UCSD-AML1 (cell line): ENCODE data around the gene TRAPPC2L.
A peak's percentile ranks its signal among the peaks of the same experiment; 100 is the strongest.

Experiments used
- DNase-seq: peaks from one replicate; lab custom pipeline; 2025; ENCODE audit not compliant: unreplicated experiment; lab: John Stamatoyannopoulos, UW

Gene TRAPPC2L, protein sequence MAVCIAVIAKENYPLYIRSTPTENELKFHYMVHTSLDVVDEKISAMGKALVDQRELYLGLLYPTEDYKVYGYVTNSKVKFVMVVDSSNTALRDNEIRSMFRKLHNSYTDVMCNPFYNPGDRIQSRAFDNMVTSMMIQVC

DNA sequence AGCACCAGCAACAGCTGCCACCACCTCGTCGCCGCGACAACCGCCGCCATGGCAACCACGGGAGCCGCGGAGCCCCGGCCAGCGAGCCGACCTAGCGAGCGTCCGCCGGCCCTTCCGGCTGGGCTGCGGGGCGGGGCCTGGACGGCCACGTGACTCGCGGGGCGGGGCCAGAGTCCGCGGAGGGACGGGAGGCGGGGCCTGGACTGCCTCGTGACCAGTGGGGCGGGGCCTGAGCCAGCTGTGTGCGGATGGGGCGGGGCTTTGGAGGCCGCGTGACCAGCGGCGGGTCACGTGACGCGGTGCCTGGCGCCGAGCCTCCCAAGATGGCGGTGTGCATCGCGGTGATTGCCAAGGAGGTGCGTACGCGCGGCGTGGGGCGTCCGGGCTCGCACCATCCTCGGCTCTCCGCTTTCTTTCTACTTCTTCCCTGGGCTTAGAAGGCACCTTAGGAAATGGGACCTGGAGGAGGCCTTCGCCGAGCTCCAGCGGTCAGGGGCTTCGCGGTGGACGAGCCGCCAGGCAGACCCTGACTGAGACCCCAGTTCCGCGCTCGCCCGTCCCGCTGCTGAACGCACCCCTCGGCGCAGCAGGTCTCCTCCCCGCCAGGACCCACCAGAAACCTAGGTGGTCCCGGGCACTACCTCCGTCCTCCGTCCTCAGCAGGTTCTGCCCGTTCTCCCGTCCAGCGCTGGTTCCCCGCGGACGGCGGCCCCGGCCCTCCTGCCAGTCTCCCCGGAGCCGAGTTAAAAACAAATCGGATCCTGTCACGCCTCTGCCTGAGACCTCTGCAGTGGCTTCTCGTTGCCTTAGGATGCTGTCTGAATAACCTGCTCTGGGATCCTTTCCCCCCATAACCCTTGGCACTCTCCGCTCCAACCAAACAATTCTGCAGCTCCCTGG is at the start of gene TRAPPC2L, which contains the start of gene GALNS:
TSS of gene TRAPPC2L (plus strand) at position 300 of the 900 bp plus-strand sequence. CDS start at position 324, 24 bp downstream.
TSS of gene GALNS (minus strand) at position 120 of the 900 bp plus-strand sequence. CDS start at position 50, 70 bp downstream.
- peak; percentile 98 for DNase-seq

DNA sequence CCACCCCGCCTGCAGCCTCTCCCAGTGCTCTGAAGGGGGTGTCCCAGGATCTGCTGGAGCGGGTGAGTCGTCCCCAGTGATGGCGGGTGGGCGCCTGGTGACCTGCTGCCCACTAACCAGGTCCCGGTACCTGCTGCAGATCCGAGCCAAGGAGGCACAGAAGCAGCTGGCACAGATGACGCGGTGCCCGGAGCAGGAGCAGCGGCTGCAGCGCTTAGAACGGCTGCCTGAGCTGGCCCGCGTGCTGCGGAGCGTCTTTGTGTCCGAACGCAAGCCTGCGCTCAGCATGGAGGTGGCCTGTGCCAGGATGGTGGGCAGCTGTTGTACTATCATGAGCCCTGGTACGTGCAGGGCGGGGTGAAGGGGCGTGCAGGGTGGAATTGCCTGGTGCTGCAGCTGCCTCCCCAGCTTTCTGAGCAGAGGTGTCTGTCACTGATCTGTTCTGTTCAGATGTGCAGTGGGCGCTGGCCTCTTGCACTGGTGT is 49.7 kb upstream of the TRAPPC2L start:
- no peak for DNase-seq

DNA sequence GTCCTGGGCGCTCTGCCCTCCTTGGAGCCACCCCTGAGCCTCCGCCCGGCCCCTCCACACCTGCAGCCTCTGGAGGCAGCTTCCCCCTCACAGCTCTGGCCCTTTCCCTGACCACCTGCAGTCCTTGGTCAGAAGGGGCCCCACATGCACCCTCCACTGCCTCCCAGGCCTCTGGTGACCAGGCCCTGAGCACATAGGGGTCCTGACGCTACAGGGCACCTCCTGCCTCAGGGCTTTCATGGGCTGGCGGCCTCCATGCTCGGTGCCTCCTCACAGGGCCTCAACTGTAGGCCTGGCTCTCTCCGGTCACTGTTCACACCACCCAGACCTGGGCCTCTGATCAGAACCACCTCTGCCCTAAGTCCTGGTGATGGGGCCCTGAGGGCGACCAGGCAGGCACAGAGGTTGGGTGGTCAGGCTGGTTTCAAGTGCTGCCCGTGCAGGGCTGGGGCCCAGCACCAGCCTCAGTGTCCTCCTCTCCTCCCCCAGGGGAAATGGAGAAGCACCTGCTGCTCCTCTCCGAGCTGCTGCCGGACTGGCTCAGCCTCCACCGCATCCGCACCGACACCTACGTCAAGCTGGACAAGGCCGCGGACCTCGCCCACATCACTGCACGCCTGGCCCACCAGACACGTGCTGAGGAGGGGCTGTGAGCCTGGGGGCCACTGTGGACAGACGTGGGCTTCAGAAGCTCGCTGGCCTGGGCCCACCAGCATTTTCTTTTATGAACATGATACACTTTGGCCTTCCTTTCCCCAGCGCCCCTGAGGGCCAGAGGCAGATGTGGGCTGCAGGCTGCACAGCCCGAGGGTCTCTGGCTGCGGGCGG is 49.1 kb upstream of the TRAPPC2L start:
- no peak for DNase-seq

DNA sequence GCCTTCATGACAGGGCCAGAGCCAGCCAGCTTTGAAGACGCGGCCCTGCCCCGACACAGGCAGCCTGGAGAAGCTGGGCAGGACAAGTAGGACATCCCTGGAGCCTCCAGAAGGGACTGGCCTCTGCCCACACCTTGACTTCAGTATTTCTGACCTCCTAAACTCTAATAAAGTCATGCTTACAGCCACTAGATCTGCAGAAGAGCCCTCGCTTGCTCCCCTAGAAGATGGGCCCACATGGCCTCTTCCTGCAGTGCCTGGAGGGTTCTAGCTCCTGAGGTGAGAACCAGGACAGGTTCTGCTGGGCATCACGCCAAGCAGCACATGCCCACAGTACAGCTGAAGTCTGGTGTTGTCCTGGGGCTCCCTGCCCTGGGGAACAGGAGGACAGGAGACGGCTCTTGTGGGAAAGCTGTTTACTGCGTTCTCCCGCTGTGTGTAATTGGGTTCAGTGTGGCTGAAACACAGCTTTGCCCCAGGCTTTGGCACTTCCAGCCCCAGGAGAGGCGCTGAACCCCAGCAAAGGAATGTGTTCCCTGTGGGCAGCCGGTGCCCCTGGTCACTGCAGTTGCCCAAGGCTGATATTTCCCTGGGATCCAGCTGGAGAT is 47.8 kb upstream of the TRAPPC2L start:
- DNase-seq = no peak

DNA sequence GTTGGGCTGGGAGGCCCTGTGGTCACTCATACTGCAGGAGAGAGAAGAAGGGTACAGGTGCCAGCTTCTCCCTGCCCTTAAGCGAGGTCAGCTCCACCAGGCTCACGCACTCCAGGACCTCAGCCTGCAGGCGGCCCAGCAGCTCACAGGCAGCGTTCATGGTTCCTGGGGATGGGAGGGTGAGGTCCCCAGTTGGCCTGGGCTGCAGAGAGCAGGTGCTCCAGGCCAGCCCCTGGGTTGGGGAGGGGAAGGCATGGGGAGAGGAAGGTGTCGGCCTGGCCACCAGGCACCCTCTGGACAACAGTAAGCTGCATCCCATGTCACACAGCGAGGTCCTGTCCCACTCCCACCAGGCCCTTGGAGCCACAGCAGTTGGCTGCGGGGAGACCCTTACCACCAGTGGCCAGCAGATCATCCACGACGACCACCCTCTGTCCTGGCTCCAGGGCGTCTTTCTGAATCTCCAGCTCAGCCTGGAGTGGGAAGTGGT is 47.2 kb upstream of the TRAPPC2L start:
- DNase-seq = no peak

DNA sequence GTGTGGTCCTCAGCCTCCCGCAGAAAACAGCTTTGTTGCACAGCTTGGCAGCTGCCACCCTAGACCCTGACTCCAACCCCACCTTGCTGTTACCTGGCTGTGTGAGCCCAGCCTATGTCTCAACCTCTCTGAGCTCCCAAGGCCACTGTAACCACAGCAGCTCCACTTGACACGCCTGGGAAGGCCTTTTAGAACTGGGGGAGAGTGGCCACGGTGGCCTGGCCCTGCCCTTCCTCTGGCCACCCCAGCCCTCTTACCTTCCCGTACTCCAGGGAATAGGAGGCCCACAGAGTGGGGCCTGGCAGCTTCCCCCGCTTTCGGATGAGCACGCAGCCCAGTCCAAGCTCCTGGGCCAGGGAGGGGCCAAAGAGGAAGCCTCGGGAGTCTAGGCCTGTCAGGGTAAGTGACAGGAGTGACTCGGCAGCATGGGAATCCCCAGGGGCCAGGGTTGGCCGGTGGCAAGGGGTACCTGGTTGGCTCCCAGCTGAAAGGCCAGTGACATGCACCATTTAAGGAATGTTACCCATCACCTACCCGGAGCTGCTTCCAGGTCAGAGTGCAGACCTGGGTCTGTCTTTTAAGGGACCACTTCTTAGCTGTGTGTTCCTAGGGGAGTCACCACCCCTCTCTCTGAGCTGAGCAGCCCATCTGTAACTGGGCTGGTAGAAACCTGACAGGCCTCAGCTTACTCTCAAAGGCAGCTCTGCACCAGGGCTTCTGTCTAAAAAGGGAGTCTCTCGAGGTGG is 46.6 kb upstream of the TRAPPC2L start:
- DNase-seq = peak; percentile 34

DNA sequence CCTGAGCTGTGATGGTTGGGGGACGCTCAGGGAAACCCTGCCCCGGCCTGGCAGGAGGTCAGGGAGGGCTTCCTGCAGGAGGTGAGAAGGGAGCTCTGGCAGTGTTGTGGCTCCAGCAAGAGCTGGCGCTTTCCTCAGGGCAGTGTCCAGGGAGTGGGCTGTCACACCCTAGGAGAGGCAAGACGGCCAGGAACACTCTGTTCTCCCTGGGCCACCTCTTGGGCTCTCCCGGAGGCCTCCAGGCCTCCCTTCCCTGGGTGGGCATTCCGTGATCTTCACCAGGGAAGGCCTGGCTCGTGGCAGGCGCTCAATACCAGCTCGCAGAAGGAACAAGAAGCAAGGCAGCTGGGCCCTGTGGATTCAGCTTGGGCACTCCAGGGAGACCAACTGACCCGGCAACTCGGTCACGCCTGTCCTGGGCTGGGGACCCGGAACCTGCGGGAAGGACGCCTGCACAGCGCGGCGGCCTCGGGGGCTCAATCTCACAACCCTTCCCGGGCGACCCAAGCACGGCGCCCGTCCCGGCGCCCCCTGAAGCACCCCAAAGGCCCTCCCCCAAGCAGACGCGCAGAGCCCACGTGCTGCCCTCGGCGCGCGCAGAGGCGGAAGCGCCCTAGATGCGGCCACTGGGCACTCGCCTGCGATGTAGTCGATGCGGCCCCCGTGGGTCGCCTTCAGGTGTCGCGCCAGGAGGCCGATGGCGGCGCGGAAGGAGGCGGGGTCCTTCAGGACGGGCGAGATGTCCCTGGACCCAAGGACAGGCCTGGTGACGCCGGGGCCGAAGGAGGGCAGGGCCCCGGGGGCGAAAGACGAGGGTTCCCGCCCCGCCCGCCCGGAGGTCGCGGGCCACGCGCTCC is 45.8 kb upstream of the TRAPPC2L start:
- peak; percentile 84 for DNase-seq

DNA sequence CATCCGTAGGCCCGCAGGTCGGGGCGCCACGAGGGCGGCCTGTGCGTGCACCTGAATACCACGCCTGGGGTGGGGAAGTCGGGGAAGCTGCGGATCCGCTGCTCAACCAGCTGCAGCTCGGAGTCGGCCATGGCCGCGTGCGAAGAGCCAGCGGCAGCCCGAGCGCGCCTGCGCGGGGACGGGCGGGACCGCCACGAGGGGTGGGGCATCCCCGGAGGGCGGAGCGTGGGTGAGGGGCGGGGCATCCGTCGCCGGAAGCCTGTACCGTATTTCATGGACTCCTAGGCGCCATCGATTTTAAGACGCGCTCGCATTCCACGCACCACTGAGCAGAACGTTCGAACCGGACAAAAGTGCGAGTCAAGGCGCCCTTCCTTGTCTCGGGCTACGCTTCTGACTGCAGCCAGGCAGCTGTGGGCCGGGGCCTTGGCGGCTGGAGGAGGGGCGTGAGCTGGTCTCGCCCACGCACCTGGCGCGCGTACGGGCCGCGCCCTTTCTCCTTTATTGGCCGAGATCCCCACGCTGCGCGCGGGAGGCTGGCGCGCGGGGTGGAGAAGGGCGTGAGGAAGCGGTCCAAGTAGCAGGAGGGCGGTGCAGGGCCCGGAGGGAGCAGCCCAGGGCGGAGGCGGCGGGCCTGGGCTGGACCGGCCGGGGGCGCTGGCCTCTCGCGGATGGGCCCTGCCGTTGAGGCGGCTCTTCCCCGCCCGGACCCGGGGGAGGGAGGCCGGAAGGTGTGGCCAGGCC is 45.0 kb upstream of the TRAPPC2L start, which contains the start of gene APRT:
TSS of gene APRT (minus strand) at position 160 of the 744 bp plus-strand sequence. CDS start at position 131, 29 bp downstream.
- peak; percentile 95 for DNase-seq

DNA sequence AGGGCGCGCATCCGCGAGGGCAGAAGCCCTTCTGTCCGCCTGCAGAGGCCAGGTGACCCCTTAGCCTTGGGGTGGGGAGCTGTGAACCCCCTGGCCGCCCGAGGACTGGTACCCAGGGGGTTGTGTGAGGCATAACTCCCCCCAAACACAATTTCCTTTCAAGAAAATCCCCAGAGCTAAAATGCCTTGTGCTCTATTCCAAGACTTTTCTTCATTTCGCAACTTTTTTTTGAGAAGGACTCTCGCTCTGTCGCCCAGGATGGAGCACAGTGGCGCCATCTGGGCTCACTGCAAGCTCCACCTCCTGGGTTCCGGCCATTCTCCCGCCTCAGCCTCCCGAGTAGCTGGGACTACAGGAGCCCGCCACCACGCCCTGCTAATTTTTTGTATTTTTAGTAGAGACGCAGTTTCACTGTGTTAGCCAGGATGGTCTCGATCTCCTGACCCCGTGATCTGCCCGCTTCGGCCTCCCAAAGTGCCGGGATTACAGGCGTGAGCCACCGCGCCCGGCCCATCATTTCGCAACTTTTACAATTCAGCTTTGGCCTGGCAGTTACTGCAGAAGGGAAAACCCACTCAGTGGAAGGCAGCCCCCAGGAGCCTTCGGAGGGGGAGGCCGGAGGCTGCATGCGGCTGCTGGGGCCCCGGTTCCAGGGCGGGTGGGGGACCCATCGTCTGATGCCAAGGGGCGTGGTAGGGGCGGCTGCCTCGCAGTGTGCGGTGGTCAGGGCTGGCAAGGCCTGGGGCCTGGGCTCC is 44.2 kb upstream of the TRAPPC2L start:
- DNase-seq = peak; percentile 67

DNA sequence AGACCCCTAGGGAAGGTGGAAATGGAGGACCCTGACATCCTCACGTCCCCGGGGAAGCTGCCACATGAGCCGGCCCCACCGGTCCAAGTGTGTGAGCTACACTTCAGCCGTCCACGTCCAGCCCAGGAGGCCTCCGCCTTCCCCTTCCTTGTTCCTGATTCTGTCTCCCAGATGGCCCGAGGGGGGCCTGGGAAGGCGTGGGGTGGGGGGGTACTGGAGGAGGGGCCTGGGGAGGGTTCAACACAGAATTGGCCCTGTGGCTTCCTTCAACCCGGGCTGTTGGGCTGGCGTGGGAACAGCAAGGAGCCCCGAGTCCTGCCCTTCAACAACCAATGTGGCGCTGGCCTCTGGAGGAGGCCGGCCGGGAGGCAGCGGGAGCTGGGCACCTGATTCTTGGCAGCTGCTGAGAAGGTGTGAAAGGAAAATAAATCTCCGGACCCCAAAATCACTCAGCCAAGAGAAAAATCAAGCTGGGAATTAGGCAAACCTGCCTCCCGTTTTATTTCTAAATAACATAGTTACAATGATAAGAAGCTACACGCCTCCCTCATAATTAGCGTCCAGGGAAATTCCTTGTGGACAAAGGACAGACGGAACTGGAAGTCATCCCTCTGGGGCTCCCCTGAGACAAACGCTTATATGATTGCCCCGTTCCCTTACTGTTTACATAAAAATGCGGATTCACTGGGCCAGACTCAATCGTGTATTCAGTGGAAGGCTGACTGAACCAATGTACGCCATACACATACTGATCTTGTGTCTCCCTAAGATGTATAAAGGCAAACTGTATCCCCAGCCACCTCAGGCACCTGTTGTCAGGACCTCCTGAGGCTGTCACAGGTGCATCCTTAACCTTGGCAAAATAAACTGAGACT is 43.4 kb upstream of the TRAPPC2L start:
- no peak for DNase-seq

DNA sequence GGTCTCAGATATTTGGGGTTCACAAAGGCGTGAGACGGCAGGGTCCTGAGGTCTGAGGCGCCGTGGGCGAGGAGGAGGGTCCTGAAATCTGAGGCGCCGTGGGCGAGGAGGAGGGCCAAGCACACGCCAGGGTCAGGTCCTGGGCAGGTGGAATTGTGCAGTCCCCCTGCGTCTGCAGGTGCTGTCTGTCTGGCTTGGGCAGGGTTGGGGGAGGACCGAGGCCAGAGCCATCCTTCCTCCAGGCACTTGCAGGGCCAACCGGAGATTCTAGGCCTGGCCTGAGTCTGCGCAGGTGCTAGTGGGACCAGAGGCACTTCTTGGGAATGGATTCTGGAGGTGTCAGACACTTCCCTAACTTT is 42.8 kb upstream of the TRAPPC2L start:
- DNase-seq = no peak

DNA sequence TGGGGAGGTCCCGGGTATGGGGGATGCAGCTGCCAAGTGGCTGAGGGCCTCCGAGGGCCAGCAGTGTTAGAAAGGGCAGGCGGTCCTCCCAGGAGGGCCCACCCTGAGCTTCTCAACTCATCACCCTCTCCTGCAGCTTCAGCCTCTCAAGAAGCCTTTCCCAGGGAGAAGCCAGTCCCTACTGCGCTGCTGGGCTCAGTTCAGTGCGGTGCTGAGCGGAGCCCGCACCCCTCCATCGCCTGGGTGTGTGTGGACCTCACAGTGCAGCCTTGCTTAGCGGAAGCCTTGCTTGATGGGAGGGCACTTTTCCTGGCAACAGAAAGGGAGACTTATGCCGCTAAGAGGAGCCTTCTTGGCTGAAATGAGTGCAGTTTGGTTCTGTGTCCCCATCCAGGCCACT is 41.7 kb upstream of the TRAPPC2L start:
- no peak for DNase-seq

DNA sequence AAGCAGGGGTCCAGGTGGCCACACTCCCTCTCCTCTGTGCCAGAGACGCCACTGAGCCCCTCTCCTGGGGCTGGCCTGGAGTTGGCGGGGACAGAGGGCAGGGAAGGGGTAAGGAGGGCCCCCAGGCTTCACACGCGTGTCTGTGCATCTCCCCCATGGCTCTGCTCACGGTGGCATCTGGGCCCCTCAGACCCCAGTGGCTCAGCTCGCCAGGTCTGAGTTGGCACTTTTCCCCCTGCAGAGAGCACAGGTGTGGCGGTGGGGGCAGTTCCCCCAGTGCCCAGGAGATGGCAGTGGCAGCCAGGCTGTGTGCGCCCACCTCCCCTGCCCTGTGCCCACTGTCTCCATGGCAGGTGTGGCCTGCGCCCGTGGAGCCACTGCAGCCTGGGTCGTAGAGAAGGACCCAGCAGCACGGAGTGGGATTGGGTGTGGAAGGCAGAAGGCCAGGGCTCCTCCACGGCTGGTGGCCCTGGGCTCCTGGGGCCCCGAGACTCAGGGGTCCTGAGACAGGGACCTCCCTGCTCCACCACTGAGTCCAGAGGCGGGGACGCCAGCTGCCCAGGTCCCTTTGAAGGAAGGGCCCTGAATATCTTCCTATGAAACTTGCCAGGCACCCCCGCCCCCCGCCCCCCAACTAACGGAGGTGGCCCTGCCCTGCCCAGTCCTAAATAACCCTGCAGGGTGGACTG is 40.9 kb upstream of the TRAPPC2L start:
- DNase-seq = peak; percentile 61

DNA sequence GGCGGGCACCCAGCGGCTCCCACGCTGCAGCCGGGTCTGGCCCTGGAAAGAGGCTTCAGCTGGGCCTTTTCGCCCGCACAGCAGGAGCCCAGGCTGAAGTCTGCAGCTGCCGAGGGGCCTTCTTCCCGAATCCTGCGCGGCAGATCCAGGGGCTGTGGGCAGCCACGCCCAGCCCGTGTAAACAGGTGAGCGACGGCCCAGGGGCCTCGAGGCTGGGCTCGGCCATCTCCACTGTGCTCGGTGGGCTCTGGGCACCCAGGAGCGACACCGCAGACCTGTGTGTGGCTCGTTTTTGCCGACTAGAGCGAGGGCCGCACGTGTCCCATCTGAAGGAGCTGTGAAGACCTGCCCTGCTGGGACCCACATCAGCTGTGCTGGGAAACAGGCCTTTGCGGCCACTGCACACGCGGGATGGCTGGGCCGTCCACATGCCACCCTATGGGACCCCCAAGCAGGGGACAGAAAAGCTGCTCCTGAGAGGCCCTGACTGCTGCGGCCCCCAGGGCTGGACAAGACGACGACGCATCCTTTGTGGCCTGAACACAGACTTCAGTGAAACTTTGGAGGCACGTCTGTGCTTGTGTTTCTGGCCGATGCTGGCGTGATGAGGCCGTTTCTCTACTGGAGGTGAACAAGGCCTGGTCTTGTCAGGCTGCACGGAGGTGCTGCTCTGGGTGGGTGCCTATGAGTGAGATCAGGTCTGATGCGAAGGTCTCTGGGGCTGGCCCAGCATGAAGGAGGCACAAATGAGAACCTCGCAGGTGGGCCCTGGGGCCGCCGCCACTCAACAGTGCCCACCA is 40.0 kb upstream of the TRAPPC2L start:
- no peak for DNase-seq
